GM19043 (cell line): ENCODE measurements around the gene JAZF1.
"Not testable (repeated sequence)": the region's sequence is repeated elsewhere in the genome, so short reads cannot be mapped to it uniquely, and the experiment has no call there.

Source experiments
- ATAC-seq: cut with Tn5 transposase; IDR thresholded peaks from one replicate; pipeline ENCODE4 v1.9.1; 2021; ENCODE audit warnings: low read depth; ENCODE audit not compliant: unreplicated experiment

JAZF1 gene

GRCh38 chr7:27923642-27923980 lies 257.0 kb downstream of the JAZF1 start:
- ATAC-seq, result no peak

DNA sequence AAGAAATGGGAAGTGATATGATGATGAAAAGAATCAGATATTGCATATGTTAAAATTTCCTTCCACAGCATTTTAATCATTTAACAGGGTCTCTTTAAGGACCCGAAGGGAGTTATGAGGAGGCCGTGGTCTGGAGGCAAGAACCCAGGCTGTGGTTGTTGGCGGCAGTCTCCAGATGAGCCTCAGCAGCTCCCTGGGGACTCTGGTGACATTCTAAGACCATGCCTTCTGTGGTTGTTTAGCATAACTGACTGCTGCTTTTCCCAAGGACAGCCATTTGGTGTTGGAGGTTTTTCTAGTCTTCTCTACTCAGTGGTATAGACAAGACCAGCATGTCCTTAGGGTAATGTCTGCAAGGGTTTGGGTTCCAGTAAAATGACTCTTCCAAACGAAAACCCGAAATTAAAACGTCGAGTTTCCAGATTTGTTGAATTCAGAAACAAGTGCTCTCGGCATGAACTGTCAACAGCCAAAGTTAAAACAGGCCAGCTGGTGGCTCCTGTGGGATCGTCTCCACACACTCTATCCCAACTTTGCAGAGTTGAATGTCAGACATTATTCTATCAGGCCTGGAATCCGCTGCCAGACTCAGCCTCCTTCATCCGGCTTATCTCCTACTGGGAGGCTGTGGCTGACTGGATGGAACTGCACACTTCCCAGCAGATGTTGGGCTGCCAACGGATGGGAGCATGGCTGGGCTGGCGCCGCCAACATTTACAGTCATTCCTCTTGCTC lies 257.5 kb downstream of the JAZF1 start:
- ATAC-seq, result peak; percentile 48

- not testable (repeated sequence) for ATAC-seq
Observed at GRCh38 chr7:27922389-27922788, 258.2 kb downstream of the JAZF1 start.

DNA sequence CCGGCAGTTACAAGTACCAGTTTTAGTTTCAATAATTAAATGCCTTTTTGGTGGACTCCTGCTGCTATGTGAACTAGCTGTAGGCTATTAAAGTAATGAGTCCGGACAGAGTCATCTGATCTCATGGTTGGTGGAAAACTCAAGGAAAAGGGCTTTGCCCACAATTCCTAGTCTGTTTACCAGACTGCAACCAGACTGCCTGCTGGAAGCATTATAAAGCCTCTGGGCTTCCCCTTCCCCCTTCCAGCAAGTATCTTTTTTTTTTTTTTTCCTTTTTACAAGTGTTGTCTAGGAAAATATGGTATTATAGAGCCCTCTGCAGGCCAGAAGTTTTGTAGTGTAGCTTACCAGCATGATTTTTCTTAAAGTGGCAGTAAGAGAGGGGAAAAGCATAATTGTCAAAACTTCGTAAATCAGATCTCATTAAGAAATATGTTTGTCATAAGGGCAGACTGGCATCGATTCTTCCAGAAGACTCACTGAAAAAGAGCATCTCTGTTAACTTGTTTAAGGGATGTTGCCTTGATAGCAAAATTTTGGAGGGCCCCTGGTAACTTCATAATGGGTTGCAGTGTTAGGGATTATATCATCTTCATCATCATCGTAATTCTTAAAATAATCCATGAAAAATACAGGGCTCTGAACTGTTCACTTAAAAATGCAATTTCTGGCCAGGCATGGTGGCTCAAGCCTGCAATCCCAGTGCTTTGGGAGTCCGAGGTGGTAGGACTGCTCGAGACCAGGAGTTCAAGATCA lies 259.3 kb downstream of the JAZF1 start:
- peak; percentile 49 for ATAC-seq

- ATAC-seq, result no peak
Observed at GRCh38 chr7:27920281-27920946, 260.2 kb downstream of the JAZF1 start.

- ATAC-seq, result no peak
Observed at GRCh38 chr7:27918503-27918902, 262.1 kb downstream of the JAZF1 start.

GRCh38 chr7:27917774-27918314 lies 262.8 kb downstream of the JAZF1 start:
- no peak for ATAC-seq

GRCh38 chr7:27917119-27917518 lies 263.5 kb downstream of the JAZF1 start:
- ATAC-seq, result no peak

DNA sequence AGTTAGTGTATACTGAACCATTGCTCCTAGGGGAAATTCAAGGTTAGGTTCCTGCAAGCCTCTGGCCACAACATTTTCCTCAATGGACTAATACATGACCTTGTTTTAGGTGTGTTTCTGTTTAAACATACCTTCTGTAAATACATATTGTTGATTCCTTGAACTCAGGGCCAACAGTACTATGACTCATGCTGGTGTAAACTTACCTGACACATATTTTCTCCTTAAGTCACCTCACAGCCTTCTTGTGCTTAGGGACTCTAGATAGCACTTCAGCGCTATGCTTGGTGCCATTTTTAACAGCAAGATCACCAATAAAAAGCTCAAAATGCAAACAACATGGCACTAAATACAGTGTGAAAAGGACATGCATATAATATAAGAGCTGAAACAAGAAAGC lies 264.2 kb downstream of the JAZF1 start:
- ATAC-seq, result no peak

DNA sequence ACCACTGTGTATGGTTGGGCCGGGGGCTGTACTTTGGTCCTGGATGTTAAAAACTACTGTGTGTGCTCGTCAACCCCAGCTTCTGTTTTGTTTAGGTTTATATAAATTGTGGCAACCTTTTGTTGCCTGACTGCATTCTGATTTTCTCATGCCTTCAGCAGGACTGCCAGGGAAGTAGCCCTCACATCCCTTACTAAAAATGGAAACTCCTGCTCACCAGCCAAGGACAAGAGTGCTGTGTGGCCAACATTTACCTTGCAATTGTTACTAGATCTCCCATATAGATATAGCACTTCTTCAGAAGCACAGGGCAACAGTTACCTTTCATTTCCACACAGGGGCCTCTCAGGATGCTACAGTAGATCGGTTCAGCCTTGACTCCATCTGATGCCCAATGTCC lies 266.2 kb downstream of the JAZF1 start:
- no peak for ATAC-seq

- no peak for ATAC-seq
Observed at GRCh38 chr7:27912751-27913150, 267.8 kb downstream of the JAZF1 start.

- ATAC-seq, result no peak
Observed at GRCh38 chr7:27911920-27912319, 268.7 kb downstream of the JAZF1 start.

GRCh38 chr7:27910326-27910725 lies 270.3 kb downstream of the JAZF1 start:
- no peak for ATAC-seq

DNA sequence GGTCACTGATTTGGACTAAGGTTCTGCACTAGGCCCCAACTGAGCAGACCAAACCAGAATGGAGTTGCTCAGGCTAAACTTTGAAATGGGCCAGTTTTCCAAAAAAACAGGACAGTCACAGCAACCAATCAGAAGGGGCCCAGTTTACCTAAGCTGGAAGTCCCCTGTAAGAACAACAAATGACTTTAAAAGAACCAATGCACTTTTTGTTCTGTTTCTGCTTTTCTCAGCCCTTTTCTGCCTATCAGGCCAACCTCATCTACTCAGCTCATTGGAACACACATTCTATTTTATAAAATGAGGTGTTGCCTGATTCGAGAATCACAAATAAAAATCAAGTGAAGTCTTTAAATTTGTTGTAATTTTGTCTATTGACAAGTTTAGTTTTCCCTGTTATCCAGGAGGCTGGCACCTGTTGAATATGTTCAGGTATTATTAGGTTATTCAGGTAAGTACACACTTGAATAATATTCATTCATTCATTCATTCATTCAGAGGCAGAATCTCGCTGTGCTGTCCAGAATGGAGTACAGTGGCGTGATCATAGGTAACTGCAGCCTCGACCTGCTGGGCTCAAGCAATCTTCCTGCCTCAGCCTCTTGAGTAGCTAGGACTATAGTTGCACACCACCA lies 271.9 kb downstream of the JAZF1 start:
- no peak for ATAC-seq

GRCh38 chr7:27906385-27907091 lies 274.1 kb downstream of the JAZF1 start:
- ATAC-seq, result no peak

DNA sequence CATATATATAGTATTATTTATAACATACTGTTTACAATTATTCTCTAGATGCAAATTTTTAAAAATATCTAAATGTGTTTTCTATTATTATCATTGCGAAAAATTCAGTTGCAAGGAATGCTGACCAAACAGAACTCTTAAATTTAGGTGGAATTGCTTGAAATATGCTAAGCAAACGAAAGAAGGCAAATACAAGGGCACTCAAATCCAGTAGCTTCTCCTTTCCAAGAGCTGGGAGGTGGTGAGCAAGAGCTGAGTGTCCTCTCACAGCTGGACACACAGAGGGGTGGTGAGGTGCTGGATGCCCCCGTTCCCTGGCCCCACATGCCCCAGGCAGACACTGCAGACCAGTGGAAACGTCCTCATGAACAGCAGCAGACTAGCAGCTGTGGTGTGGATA lies 274.6 kb downstream of the JAZF1 start:
- ATAC-seq, result no peak

GRCh38 chr7:27901028-27901760 lies 279.4 kb downstream of the JAZF1 start:
- ATAC-seq, result peak; percentile 91

GRCh38 chr7:27900006-27900405 lies 280.6 kb downstream of the JAZF1 start:
- ATAC-seq, result no peak

DNA sequence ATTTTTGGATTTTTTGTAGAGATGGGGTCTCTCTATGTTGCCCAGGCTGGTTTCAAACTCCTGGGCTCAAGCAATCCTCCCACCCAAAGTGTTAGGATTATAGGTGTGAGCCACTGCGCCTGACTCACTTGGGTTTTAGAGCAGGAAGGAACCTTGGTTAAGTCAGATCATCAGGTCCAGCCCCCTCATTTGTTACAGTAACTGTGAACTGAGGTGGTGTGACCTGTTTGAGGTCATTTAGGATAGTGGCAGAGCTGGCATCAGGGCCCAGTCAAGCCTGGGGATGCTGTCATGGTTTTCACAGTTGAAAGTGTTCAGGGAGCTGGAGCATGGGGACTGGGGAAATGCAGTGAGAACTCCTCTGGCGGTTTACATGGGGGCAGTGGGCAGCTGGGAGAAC lies 281.0 kb downstream of the JAZF1 start:
- ATAC-seq, result no peak

DNA sequence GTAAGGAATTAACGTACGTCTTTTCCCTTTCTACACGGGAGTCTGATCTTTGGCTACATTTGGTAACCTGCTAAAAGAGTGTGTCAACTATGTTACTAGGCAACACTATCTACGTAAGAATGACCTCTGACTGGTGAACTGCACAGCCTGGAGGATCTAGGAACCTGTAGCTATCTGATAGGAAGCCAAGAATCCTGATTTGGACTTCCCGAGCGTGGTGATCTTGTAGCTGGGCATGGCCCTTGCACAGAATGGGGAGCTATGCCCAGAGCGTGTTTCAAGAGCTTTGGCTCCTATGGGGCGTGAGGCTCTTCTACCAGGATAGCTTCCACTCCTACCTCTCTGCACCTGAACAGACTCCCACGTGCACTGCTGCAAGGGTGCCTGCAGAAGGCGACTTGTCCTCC lies 283.2 kb downstream of the JAZF1 start:
- no peak for ATAC-seq
